ENCODE data around the gene KLRG1.

Gene KLRG1

GRCh38 chr12:9051158-9051550 is 61.8 kb downstream of the KLRG1 start:
- H3K4me1 ChIP-seq (ENCODE audit: control insufficient read depth, insufficient read depth, low read length): no peaks in the 10 kb centered on the region
- H3K27me3 ChIP-seq (ENCODE audit: control insufficient read depth, insufficient read depth, low read length): no peaks in the 10 kb centered on the region
- H3K36me3 ChIP-seq (ENCODE audit: control insufficient read depth, insufficient read depth, low read length): no peaks in the 10 kb centered on the region
- H3K9ac ChIP-seq (ENCODE audit: low read length): no peak overlapping the region
- no peak overlapping the region for H3K27ac ChIP-seq (ENCODE audit: low read depth, low read length)
- no peak overlapping the region for H3K4me3 ChIP-seq (ENCODE audit: low read length)

DNA sequence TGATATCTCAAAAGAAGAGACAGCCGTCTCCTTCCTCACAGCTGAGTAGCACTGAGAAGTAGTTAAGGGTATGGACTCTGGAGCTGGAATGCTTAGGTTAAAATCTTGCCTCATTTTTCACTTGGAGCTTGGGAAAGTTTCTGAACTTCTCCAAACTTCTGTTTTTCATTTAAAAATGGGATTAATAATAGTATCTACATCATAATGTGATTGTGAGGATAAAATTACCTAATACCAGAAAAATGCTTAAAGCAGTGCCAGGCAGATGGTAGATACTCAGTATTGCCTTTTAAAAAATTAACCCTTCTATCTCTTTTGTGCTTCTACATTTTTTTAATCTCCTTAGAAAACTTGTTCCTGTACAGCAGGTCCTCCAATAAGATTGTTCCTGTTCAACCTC is 63.3 kb downstream of the KLRG1 start:
- Histone ChIP-seq H3K4me1 (ENCODE audit: control insufficient read depth, insufficient read depth, low read length) (no peaks in the 10 kb centered on the region), H3K9ac (ENCODE audit: low read length) (no peak overlapping the region), H3K36me3 (ENCODE audit: control insufficient read depth, insufficient read depth, low read length) (no peaks in the 10 kb centered on the region), H3K27ac (ENCODE audit: low read depth, low read length) (no peak overlapping the region), H3K27me3 (ENCODE audit: control insufficient read depth, insufficient read depth, low read length) (no peaks in the 10 kb centered on the region), H3K4me3 (ENCODE audit: low read length) (no peak overlapping the region)
